ENCODE measurements around the gene SMARCC2. TPM values are rescaled to one million over a fixed set of nuclear protein-coding genes. Genes with fewer than 3 reads are reported as not detected.

The SMARCC2 gene
- total and polyA plus RNA-seq, 2 of the 13 experiments (the other 11 are each of a cell fraction or from before 2014, with no cell fraction given): 21.3 to 24.1 TPM

GRCh38 chr12:56229916-56230431, 40.7 kb upstream of the SMARCC2 start, which contains the start of gene SLC39A5 (continued):
- TF ChIP-seq ZFP91 (CRISPR knock-in tag; IDR thresholded peaks at IDR 0.05; ENCODE audit: borderline replicate concordance) (peak; percentile 98), KAT7 (CRISPR knock-in tag; IDR thresholded peaks at IDR 0.05; ENCODE audit: borderline replicate concordance) (0 out of 2 replicates have a peak, but pooled peaks have one; percentile 13), ZNF572 (CRISPR knock-in tag; IDR thresholded peaks at IDR 0.05) (0 out of 2 replicates have a peak, but pooled peaks have one; percentile 37), RBM22 (optimal IDR thresholded peaks at IDR 0.05; ENCODE audit: low read length) (peak; percentile 76), NR2F2 (IDR thresholded peaks at IDR 0.05; ENCODE audit: borderline replicate concordance, low read depth) (peak; percentile 6; the same call in 1 of the 2 replicates), ZC3H4 (CRISPR knock-in tag; IDR thresholded peaks at IDR 0.05; ENCODE audit: borderline replicate concordance) (peak; percentile 76; the same call in 1 of the 2 replicates), HNF4G (IDR thresholded peaks at IDR 0.05; ENCODE audit: borderline replicate concordance, low read depth, low read length) (peak; percentile 48; the same call in 1 of the 2 replicates), HNF4G (CRISPR knock-in tag; IDR thresholded peaks at IDR 0.05; ENCODE audit: borderline replicate concordance, low read depth) (no peak)

GRCh38 chr12:56229082-56229481, 39.8 kb upstream of the SMARCC2 start:
- no TSS peak for BruUV-seq (replicated peaks)
- CTCF ChIA-PET (ENCODE audit: low intra/inter-chr PET ratio, low total read pairs): interaction anchor here (1.3 kb wide), 1 partner anchor 29 kb away, joined by 6 read pairs; the partner anchor contains the start of gene ANKRD52

More at GRCh38 chr12:56229082-56229481, 39.8 kb upstream of the SMARCC2 start:
- Histone ChIP-seq H3K36me3 (replicated peaks in 1 of 2; ENCODE audit: control insufficient read depth in 1 of 2, insufficient read depth in 2 of 2, low read length in 2 of 2) (no peaks in the 10 kb centered on the region; a peak in 2 of 5 replicates), H3K4me1 (ENCODE audit: insufficient read depth, low read length) (peaks cover 47% of the 10 kb centered on the region), H3K9me3 (ENCODE audit: low read length) (no peaks in the 10 kb centered on the region), H3K27ac (ENCODE audit: extremely low read length, insufficient read depth, low read length) (peak overlapping the region; percentile 99), H4K20me1 (ENCODE audit: insufficient read depth, low read length) (no peaks in the 10 kb centered on the region), H3K9ac (ENCODE audit: insufficient read depth, low read depth, low read length) (no peak overlapping the region), H3K27me3 (ENCODE audit: control insufficient read depth in 1 of 2, insufficient read depth in 2 of 2, low read length in 2 of 2) (no peaks in the 10 kb centered on the region), H3K4me2 (ENCODE audit: low read depth, low read length) (no peak overlapping the region), H2AFZ (ENCODE audit: low read length) (no peak overlapping the region), H3K4me3 (replicated peaks in 1 of 3; ENCODE audit: insufficient read depth in 1 of 3, low read depth in 2 of 3, low read length in 3 of 3) (no peak overlapping the region), H3K79me2 (ENCODE audit: insufficient read depth, low read length) (peaks cover 24% of the 10 kb centered on the region)
- FAIRE-seq: no peak
- in situ Hi-C loops (cut with HindIII; ENCODE audit: extremely low pct_ligation_motif_present, low pct_unique_long_range_greater_than_20kb): no loop called here
- POLR2A ChIA-PET: interaction anchor here (0.8 to 5.8 kb wide), 2 partner anchors 8 to 101 kb away, joined by 3 to 96 read pairs; partner anchors contain the start of genes ESYT1 and RNF41
- no peak for DNase-seq (ENCODE audit: low spot score)
- WGBS (ENCODE audit: low lambda C conversion rate): 96% methylated on average over 7 of the region's 7 CpGs
- no peak for ATAC-seq
- intact Hi-C loops (cut with micrococcal nuclease; ENCODE audit: unreplicated experiment): no loop called here
- TF ChIP-seq RNF2 (conservative IDR thresholded peaks at IDR 0.05; ENCODE audit: low read depth): no peak
- no peak for TF ChIP-seq KMT2B (CRISPR knock-in tag; IDR thresholded peaks at IDR 0.05)
- TF ChIP-seq TSC22D2 (CRISPR knock-in tag; IDR thresholded peaks at IDR 0.05; ENCODE audit: borderline replicate concordance): no peak
- no peak for TF ChIP-seq PRDM10 (CRISPR knock-in tag; IDR thresholded peaks at IDR 0.05; ENCODE audit: low read depth)
- no peak for TF ChIP-seq PHF8 (CRISPR knock-in tag; IDR thresholded peaks at IDR 0.05)
